ENCODE measurements around the gene SEMA4A.
"Not testable (repeated sequence)": the region's sequence is repeated elsewhere in the genome, so short reads cannot be mapped to it uniquely, and the experiment has no call there.

The SEMA4A gene

DNA sequence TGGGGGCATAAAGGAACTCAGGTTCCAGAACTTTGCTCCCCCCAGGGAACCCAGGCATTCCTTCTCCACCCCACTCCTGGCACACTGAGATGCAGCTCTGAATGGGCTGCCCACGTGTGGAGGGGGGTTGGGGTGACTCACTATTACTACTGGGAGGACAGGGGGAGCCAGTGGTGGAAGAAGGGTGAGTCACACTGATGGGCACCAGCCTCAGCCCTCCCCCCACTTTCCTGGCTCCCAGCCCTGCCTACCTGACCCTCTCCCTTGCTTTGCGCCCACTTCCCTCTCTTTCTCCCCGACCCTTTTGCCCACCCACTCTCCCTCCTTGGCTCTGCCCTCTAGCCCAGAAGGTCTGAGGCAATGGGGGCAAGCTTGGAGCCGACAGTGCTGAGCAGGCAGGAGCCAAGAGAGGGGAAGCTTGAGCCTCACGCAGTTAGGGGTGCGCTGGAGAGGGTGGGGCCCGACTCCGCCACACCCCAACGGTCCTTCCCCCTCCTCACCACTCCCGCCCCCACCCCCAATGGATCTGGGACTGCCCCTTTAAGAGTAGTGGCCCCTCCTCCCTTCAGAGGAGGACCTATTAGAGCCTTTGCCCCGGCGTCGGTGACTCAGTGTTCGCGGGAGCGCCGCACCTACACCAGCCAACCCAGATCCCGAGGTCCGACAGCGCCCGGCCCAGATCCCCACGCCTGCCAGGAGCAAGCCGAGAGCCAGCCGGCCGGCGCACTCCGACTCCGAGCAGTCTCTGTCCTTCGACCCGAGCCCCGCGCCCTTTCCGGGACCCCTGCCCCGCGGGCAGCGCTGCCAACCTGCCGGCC is 39.1 kb upstream of the SEMA4A start, which contains the start of gene LMNA:
LMNA (plus strand) TSS at position 611 of the 818 bp plus-strand sequence. CDS start 208 bp downstream, outside the sequence.
- TF ChIP-seq, protein P1, sequence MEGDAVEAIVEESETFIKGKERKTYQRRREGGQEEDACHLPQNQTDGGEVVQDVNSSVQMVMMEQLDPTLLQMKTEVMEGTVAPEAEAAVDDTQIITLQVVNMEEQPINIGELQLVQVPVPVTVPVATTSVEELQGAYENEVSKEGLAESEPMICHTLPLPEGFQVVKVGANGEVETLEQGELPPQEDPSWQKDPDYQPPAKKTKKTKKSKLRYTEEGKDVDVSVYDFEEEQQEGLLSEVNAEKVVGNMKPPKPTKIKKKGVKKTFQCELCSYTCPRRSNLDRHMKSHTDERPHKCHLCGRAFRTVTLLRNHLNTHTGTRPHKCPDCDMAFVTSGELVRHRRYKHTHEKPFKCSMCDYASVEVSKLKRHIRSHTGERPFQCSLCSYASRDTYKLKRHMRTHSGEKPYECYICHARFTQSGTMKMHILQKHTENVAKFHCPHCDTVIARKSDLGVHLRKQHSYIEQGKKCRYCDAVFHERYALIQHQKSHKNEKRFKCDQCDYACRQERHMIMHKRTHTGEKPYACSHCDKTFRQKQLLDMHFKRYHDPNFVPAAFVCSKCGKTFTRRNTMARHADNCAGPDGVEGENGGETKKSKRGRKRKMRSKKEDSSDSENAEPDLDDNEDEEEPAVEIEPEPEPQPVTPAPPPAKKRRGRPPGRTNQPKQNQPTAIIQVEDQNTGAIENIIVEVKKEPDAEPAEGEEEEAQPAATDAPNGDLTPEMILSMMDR (IDR thresholded peaks at IDR 0.05; ENCODE audit: control extremely low read depth, extremely low read depth, low read depth, missing control alignments), result no peak
- DNase-seq (ENCODE audit: extremely low spot score), result peak; percentile 83
- ChIA-PET POLR2A (interaction anchor here (0.5 to 17.9 kb wide), 5 partner anchors 11 to 196 kb away, joined by 3 to 266 read pairs (median 13); no protein-coding TSS in a partner anchor), CTCF (interaction anchor here (1.0 to 27.7 kb wide), 6 partner anchors 9 to 125 kb away, joined by 3 to 1172 read pairs (median 6); partner anchors contain the start of gene MEX3A)

DNA sequence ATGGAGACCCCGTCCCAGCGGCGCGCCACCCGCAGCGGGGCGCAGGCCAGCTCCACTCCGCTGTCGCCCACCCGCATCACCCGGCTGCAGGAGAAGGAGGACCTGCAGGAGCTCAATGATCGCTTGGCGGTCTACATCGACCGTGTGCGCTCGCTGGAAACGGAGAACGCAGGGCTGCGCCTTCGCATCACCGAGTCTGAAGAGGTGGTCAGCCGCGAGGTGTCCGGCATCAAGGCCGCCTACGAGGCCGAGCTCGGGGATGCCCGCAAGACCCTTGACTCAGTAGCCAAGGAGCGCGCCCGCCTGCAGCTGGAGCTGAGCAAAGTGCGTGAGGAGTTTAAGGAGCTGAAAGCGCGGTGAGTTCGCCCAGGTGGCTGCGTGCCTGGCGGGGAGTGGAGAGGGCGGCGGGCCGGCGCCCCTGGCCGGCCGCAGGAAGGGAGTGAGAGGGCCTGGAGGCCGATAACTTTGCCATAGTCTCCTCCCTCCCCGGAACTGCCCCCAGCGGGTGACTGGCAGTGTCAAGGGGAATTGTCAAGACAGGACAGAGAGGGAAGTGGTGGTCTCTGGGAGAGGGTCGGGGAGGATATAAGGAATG is 38.4 kb upstream of the SEMA4A start:
- peak; percentile 39 for DNase-seq (ENCODE audit: extremely low spot score)
- TF ChIP-seq, protein P1 (IDR thresholded peaks at IDR 0.05; ENCODE audit: control extremely low read depth, extremely low read depth, low read depth, missing control alignments), result no peak
- ChIA-PET CTCF (interaction anchor here (1.0 to 27.7 kb wide), 8 partner anchors 8 to 271 kb away, joined by 3 to 1172 read pairs (median 4); partner anchors contain the start of gene MEX3A), POLR2A (interaction anchor here (0.5 to 17.9 kb wide), 4 partner anchors 10 to 196 kb away, joined by 4 to 266 read pairs (median 18); no protein-coding TSS in a partner anchor)

DNA sequence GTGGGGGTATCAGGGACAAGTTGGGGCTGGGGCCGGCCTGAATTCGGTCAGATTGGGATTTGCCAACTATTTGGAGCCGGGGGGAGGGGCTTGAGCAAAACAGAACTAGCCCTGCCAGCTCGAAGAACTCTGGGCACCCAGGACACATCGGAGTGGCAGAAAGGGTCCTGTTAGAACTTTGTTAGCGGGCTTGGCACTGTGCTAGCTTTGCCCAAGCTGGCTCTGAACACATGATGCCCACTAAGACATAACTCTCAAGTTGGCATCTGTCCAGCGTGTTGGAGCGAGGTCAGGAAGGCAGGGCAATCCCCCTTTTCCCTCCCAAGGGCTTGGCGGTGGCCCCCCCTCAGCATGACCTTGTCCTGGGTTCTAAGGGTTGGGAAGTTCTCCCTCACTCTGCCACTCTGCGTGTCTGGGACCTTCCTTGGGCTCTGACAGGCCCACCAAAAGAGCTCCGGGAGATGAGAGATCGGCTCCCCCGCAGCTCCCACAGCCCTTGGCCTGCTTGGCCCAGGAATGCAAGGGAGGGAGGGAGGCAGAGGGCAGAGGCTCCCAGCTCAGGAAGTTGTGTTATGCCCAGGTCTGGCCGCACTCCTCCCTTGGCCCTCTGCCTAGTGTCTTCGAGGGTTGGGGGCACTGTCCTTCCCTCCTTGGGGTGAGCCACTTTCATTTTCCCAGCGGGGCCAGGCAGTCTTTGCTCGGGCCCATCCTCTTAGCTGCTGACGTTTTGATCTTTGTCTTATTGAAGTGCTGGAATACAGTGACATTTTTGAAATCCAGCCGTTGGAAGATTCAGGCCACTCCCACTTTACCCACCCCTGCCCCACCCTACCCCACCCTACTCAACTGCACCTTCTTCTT is 37.6 kb upstream of the SEMA4A start:
- TF ChIP-seq, protein P1 (IDR thresholded peaks at IDR 0.05; ENCODE audit: control extremely low read depth, extremely low read depth, low read depth, missing control alignments), result no peak
- ChIA-PET CTCF (interaction anchor here (1.0 to 27.7 kb wide), 8 partner anchors 8 to 270 kb away, joined by 3 to 1172 read pairs (median 4); partner anchors contain the start of gene MEX3A), POLR2A (interaction anchor here (2.5 to 17.9 kb wide), 3 partner anchors 10 to 14 kb away, joined by 13 to 266 read pairs (median 23); no protein-coding TSS in a partner anchor)
- DNase-seq (ENCODE audit: extremely low spot score), result no peak

DNA sequence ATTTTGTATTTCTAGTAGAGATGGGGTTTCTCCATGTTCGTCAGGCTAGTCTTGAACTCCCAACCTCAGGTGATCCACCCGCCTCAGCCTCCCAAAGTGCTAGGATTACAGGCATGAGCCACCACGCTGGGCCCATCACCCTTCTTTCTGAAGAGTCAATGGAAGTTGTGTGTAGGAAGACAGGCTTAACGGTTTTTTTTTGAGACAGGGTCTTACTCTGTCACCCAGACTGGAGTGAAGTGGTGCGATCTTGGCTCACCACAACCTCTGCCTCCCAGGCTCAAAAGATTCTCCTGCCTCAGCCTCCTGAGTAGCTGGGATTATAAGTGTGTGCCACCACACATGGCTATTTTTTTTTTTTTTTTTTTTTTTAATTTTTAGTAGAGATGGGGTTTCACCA is 36.7 kb upstream of the SEMA4A start:
- CTCF ChIA-PET, result interaction anchor here (1.6 to 27.7 kb wide), 3 partner anchors 12 to 82 kb away, joined by 3 to 1172 read pairs (median 130); partner anchors contain the start of gene MEX3A

DNA sequence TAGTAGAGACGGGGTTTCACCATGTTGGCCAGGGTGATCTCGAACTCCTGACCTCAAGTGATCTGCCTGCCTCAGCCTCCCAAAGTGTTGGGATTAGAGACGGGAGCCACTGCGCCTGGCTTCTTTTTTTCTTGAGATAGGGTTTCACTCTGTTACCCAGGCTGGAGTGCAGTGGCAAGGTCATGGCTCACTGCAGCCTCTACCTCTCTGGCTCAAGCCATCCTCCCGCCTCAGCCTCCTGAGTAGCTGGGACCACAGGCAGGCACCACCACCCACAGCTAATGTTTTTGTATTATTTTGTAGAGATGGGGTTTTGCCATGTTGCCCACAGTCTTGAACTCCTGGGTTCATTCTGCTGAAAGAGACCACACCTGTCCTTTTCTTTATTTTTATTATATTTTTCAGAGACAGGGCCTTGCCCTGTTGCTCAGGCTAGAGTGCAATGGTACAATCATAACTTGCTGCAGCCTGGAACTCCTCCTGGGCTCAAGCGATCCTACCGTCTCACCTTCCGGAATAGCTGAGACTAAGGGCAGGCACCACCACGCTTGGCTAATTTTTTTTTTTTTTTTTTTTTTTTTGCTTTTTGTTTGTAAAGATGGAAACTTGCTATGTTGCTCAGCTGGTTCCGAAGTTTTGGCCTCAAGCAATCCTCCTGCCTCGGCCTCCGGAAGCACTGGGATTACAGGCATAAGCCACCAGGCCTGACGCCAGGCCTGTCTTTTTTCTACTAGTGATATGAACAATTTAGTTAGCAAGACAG is 35.8 kb upstream of the SEMA4A start:
- ChIA-PET POLR2A (interaction anchor here (1.0 to 17.9 kb wide), 4 partner anchors 11 to 16 kb away, joined by 4 to 266 read pairs (median 6); no protein-coding TSS in a partner anchor), CTCF (interaction anchor here (1.4 to 27.7 kb wide), 3 partner anchors 11 to 108 kb away, joined by 4 to 1172 read pairs (median 130); partner anchors contain the start of gene MEX3A)
- TF ChIP-seq, protein P1 (IDR thresholded peaks at IDR 0.05; ENCODE audit: control extremely low read depth, extremely low read depth, low read depth, missing control alignments), result no peak
- DNase-seq (ENCODE audit: extremely low spot score), result no peak

More for the DNA sequence above, 36.7 kb upstream of the SEMA4A start:
- not testable (repeated sequence) for DNase-seq (ENCODE audit: extremely low spot score)
- POLR2A ChIA-PET, result interaction anchor here (1.0 to 17.9 kb wide), 4 partner anchors 9 to 15 kb away, joined by 5 to 266 read pairs (median 15); no protein-coding TSS in a partner anchor
